Gastrocnemius medialis (tissue), 4 donors: ENCODE data around the gene GRIN1.

ENCODE experiments used
- POLR2A ChIP-seq, 2 donors: fragments of 450-650 bp; IDR thresholded peaks; one replicate each; pipeline ENCODE4 v1.6.1; 2017; ENCODE audit warnings: antibody characterized with exemption in 2 of 2, mild to moderate bottlenecking in 2 of 2, moderate library complexity in 2 of 2
- TF ChIP-seq, protein P1 (sequence below), 5 experiments: fragments of 450-650 bp in 3 of 5; fragments of 200-600 bp in 2 of 5; sonication (generic) in 2 of 5; IDR thresholded peaks in 4 of 5; conservative IDR thresholded peaks in 1 of 5; 1 replicate in 4 of 5; 2 replicates in 1 of 5; pipeline ENCODE4 v1.5.1; 2016 to 2019; ENCODE audit warnings: antibody characterized with exemption in 5 of 5, mild to moderate bottlenecking in 3 of 5, moderate library complexity in 3 of 5

DNA sequence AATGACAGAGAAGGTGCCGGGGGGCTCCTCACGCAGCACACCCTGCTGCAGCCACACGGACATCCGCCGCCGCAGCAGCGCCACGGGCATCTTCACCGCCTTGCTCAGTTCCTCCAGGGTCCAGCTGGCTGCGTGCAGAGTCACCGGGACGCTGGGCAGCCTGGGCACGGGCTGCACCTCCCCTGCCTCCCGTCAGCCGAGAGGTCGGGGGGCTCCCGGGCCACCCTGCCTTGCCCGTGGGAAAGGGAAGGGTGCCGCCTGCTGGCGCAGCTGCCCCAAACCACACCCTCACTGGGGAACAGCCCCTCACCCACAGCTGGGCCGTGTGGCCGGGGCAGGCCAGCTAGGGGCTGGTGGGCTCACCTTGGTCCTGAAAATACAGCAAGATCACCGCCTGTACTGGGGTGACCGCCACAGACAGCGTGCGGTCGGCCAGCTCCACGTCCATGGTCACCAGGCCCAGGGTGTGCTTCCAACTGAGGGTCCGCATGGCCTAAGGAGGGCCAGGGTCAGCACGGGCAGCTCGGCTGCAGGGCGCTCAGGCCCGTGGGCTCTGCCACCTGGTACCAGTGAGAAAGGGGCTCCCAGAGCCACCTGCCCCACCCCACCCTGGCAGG, 36.5 kb downstream of the GRIN1 start:
- TF ChIP-seq POLR2A (IDR thresholded peaks at IDR 0.05): no peak
- TF ChIP-seq, protein P1, sequence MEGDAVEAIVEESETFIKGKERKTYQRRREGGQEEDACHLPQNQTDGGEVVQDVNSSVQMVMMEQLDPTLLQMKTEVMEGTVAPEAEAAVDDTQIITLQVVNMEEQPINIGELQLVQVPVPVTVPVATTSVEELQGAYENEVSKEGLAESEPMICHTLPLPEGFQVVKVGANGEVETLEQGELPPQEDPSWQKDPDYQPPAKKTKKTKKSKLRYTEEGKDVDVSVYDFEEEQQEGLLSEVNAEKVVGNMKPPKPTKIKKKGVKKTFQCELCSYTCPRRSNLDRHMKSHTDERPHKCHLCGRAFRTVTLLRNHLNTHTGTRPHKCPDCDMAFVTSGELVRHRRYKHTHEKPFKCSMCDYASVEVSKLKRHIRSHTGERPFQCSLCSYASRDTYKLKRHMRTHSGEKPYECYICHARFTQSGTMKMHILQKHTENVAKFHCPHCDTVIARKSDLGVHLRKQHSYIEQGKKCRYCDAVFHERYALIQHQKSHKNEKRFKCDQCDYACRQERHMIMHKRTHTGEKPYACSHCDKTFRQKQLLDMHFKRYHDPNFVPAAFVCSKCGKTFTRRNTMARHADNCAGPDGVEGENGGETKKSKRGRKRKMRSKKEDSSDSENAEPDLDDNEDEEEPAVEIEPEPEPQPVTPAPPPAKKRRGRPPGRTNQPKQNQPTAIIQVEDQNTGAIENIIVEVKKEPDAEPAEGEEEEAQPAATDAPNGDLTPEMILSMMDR (IDR thresholded peaks at IDR 0.05 in 4 of 5, conservative IDR thresholded peaks at IDR 0.05 in 1 of 5): no peak
